ENCODE results near the gene STX1A. TPM values are rescaled to one million over a fixed set of nuclear protein-coding genes. Genes with fewer than 3 reads are reported as not detected.

STX1A gene
- polyA plus RNA-seq, 2 of the 4 experiments (the other 2 are of a cell fraction) = 49.2 to 81.7 TPM

DNA sequence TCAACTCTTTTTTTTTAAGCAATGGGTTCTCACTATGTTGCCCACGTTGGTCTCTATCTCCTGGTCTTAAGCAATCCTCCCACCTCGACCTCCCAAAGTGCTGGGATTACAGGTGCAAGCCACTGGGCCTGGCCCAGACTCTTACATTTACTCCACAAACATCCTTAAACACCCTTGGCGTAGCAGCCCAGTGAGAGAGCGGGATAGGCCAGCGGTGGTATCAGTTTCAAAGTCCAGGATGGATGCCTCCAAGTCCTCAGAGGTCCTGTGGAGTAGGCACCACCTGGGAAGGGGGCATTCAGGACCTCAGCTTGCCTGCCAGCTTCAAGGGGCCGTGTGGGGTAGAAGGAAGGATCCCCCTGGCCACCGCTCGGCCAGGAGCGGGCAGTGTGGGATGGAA lies 69.9 kb downstream of the STX1A start:
- ATAC-seq (no peak), FAIRE-seq (no peak), DNase-seq (ENCODE audit: low read depth in 1 of 2, low spot score in 1 of 2) (no peak)
- ChIA-PET POLR2A (no interaction called here), CTCF (interaction anchor here (0.5 to 1.1 kb wide), 2 partner anchors 20 to 116 kb away, joined by 3 to 4 read pairs; no protein-coding TSS in a partner anchor)
- no peak overlapping the region for H3K4me3 ChIP-seq
- H3K9me3 ChIP-seq = no peaks in the 10 kb centered on the region
- no peak overlapping the region for H3K27ac ChIP-seq
- peaks cover 13% of the 10 kb centered on the region; the same call in 2 of the 3 replicates for H3K4me1 ChIP-seq
- TF ChIP-seq ZNF302 (CRISPR knock-in tag; IDR thresholded peaks at IDR 0.05) (no peak), ZFP36 (IDR thresholded peaks at IDR 0.05; ENCODE audit: borderline replicate concordance, partially characterized antibody) (no peak), SREBF2 (IDR thresholded peaks at IDR 0.05) (no peak), JUN (IDR thresholded peaks at IDR 0.05) (no peak), FOSL2 (IDR thresholded peaks at IDR 0.05) (no peak), FOSL2 (CRISPR knock-in tag; IDR thresholded peaks at IDR 0.05) (no peak), RNF2 (IDR thresholded peaks at IDR 0.05; ENCODE audit: borderline replicate concordance, low read depth) (no peak), GATA3 (IDR thresholded peaks at IDR 0.05; ENCODE audit: borderline replicate concordance) (no peak), EHMT2 (IDR thresholded peaks at IDR 0.05; ENCODE audit: low read depth) (no peak), EP300 (IDR thresholded peaks at IDR 0.05) (no peak), MAZ (IDR thresholded peaks at IDR 0.05; ENCODE audit: borderline replicate concordance, low read depth, low read length) (no peak), JUNB (IDR thresholded peaks at IDR 0.05) (no peak), CEBPB (IDR thresholded peaks at IDR 0.05) (no peak), RARB (CRISPR knock-in tag; IDR thresholded peaks at IDR 0.05) (no peak), MYC (IDR thresholded peaks at IDR 0.05; ENCODE audit: borderline replicate concordance, low read length) (no peak), HOXB5 (CRISPR knock-in tag; IDR thresholded peaks at IDR 0.05) (no peak), HOXA7 (CRISPR knock-in tag; IDR thresholded peaks at IDR 0.05) (no peak), SMC3 (IDR thresholded peaks at IDR 0.05) (no peak), ZSCAN20 (CRISPR knock-in tag; IDR thresholded peaks at IDR 0.05) (no peak)
- TF ChIP-seq, protein P1, sequence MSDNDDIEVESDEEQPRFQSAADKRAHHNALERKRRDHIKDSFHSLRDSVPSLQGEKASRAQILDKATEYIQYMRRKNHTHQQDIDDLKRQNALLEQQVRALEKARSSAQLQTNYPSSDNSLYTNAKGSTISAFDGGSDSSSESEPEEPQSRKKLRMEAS (IDR thresholded peaks at IDR 0.05) = no peak
- TF ChIP-seq, protein P2, sequence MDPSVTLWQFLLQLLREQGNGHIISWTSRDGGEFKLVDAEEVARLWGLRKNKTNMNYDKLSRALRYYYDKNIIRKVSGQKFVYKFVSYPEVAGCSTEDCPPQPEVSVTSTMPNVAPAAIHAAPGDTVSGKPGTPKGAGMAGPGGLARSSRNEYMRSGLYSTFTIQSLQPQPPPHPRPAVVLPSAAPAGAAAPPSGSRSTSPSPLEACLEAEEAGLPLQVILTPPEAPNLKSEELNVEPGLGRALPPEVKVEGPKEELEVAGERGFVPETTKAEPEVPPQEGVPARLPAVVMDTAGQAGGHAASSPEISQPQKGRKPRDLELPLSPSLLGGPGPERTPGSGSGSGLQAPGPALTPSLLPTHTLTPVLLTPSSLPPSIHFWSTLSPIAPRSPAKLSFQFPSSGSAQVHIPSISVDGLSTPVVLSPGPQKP (IDR thresholded peaks at IDR 0.05; ENCODE audit: low read depth, low read length) = no peak
- 76% methylated on average over 8 of the region's 9 CpGs for WGBS (ENCODE audit: missing lambda C conversion rate)
- H3K4me2 ChIP-seq = no peak overlapping the region

Small RNA genes within 50 kb of the gene (small RNA-seq; reads per million reads assigned to genes)
- gene MIR4284 (0 to 0.16 (median 0) reads per million in 6 experiments), gene RN7SL265P (0 reads per million in 6 experiments)

Other genes with a start within 250 kb of the STX1A start
- 54.8 and 59.0 TPM in 2 replicates for gene BAZ1B, start 197.4 kb downstream of the STX1A start, polyA plus RNA-seq (2011; rRNA removed)
- gene BAZ1B, start 197.4 kb downstream of the STX1A start, polyA plus RNA-seq (2017; fragmentation: RNase III; extraction: RNeasy Plus Mini Kit Qiagen cat#74134 plus additional on column Dnase treatment) = 63.0 to 67.5 TPM (median 66.8 TPM) in 3 replicates
- 58.8 and 62.5 TPM in 2 replicates for gene BCL7B, start 162.0 kb downstream of the STX1A start, polyA plus RNA-seq (2011; rRNA removed)
- 48.8 to 52.3 TPM (median 51.7 TPM) in 3 replicates for gene BCL7B, start 162.0 kb downstream of the STX1A start, polyA plus RNA-seq (2017; fragmentation: RNase III; extraction: RNeasy Plus Mini Kit Qiagen cat#74134 plus additional on column Dnase treatment)
- gene TBL2, start 141.1 kb downstream of the STX1A start, polyA plus RNA-seq (2011; rRNA removed) = 34.4 and 38.3 TPM in 2 replicates
- 41.8 to 46.4 TPM (median 45.9 TPM) in 3 replicates for gene TBL2, start 141.1 kb downstream of the STX1A start, polyA plus RNA-seq (2017; fragmentation: RNase III; extraction: RNeasy Plus Mini Kit Qiagen cat#74134 plus additional on column Dnase treatment)
- gene MLXIPL, start 95.1 kb downstream of the STX1A start, polyA plus RNA-seq (2011; rRNA removed) = 1.4 and 2.2 TPM in 2 replicates
- 1.8 to 3.8 TPM (median 3.3 TPM) in 3 replicates for gene MLXIPL, start 95.1 kb downstream of the STX1A start, polyA plus RNA-seq (2017; fragmentation: RNase III; extraction: RNeasy Plus Mini Kit Qiagen cat#74134 plus additional on column Dnase treatment)
- gene VPS37D, start 51.8 kb downstream of the STX1A start, polyA plus RNA-seq (2011; rRNA removed) = 3.3 and 3.8 TPM in 2 replicates
- gene VPS37D, start 51.8 kb downstream of the STX1A start, polyA plus RNA-seq (2017; fragmentation: RNase III; extraction: RNeasy Plus Mini Kit Qiagen cat#74134 plus additional on column Dnase treatment) = 2.2 to 2.9 TPM (median 2.6 TPM) in 3 replicates
- 5.2 and 5.7 TPM in 2 replicates for gene DNAJC30, start 36.2 kb downstream of the STX1A start, polyA plus RNA-seq (2011; rRNA removed)
- 8.9 to 10.1 TPM (median 9.3 TPM) in 3 replicates for gene DNAJC30, start 36.2 kb downstream of the STX1A start, polyA plus RNA-seq (2017; fragmentation: RNase III; extraction: RNeasy Plus Mini Kit Qiagen cat#74134 plus additional on column Dnase treatment)
- gene BUD23, start 36.1 kb downstream of the STX1A start, polyA plus RNA-seq (2011; rRNA removed) = 131 and 161 TPM in 2 replicates
- gene BUD23, start 36.1 kb downstream of the STX1A start, polyA plus RNA-seq (2017; fragmentation: RNase III; extraction: RNeasy Plus Mini Kit Qiagen cat#74134 plus additional on column Dnase treatment) = 130 to 145 TPM (median 134 TPM) in 3 replicates
- 8.1 and 10.4 TPM in 2 replicates for gene ABHD11, start 19.1 kb upstream of the STX1A start, polyA plus RNA-seq (2011; rRNA removed)
- gene ABHD11, start 19.1 kb upstream of the STX1A start, polyA plus RNA-seq (2017; fragmentation: RNase III; extraction: RNeasy Plus Mini Kit Qiagen cat#74134 plus additional on column Dnase treatment) = 13.7 to 15.2 TPM (median 15.1 TPM) in 3 replicates
- 1.2 and 1.7 TPM in 2 replicates for gene CLDN3, start 50.6 kb upstream of the STX1A start, polyA plus RNA-seq (2011; rRNA removed)
- gene CLDN3, start 50.6 kb upstream of the STX1A start, polyA plus RNA-seq (2017; fragmentation: RNase III; extraction: RNeasy Plus Mini Kit Qiagen cat#74134 plus additional on column Dnase treatment) = 2.0 to 2.6 TPM (median 2.0 TPM) in 3 replicates
- 2.3 and 2.4 TPM in 2 replicates for gene CLDN4, start 111.3 kb upstream of the STX1A start, polyA plus RNA-seq (2011; rRNA removed)
- gene CLDN4, start 111.3 kb upstream of the STX1A start, polyA plus RNA-seq (2017; fragmentation: RNase III; extraction: RNeasy Plus Mini Kit Qiagen cat#74134 plus additional on column Dnase treatment) = 1.3 to 1.5 TPM (median 1.5 TPM) in 3 replicates
- 4.1 and 5.5 TPM in 2 replicates for gene METTL27, start 122.8 kb upstream of the STX1A start, polyA plus RNA-seq (2011; rRNA removed)
- 4.9 to 5.8 TPM (median 5.3 TPM) in 3 replicates for gene METTL27, start 122.8 kb upstream of the STX1A start, polyA plus RNA-seq (2017; fragmentation: RNase III; extraction: RNeasy Plus Mini Kit Qiagen cat#74134 plus additional on column Dnase treatment)
- gene TMEM270, start 141.5 kb upstream of the STX1A start, polyA plus RNA-seq (2011; rRNA removed) = 0.16 TPM in 1 of 2 replicates, not detected in the other
- not detected in 3 replicates for gene TMEM270, start 141.5 kb upstream of the STX1A start, polyA plus RNA-seq (2017; fragmentation: RNase III; extraction: RNeasy Plus Mini Kit Qiagen cat#74134 plus additional on column Dnase treatment)

All from A549 (cell line).